LoVo (cell line): ENCODE results near the gene MAOA.

Experiments
- DNase-seq: peaks from one replicate; pipeline ENCODE4 v3.0.0-alpha.2; 2016; ENCODE audit warnings: low spot score

MAOA gene

GRCh38 chrX:43758044-43758443, 101.9 kb downstream of the MAOA start:
- no peak for DNase-seq

GRCh38 chrX:43785930-43786591, 130.0 kb downstream of the MAOA start:
- DNase-seq, result no peak
